H9 (cell line): Measurements from ENCODE around the gene PLXNB1. TPM values are rescaled to one million over a fixed set of nuclear protein-coding genes. Genes with fewer than 3 reads are reported as not detected.

Experiments used
- DNase-seq: peaks from one replicate; pipeline ENCODE4 v3.0.0-alpha.2; 2017
- H2AFZ ChIP-seq: one replicate; pipeline ENCODE4 v1.6.1; 2013; ENCODE audit warnings: mild to moderate bottlenecking, low read length, control low read depth, moderate library complexity
- H2AK5ac ChIP-seq: 2 replicates; pipeline ENCODE4 v1.6.1; 2013; ENCODE audit warnings: low read length, control low read depth, mixed read lengths; ENCODE audit not compliant: insufficient read length
- H2BK120ac ChIP-seq: one replicate; pipeline ENCODE4 v1.6.1; 2013; ENCODE audit warnings: low read depth, mild to moderate bottlenecking, low read length, control low read depth, inconsistent platforms; ENCODE audit not compliant: poor library complexity, severe bottlenecking
- H2BK12ac ChIP-seq: 2 replicates; pipeline ENCODE4 v1.6.1; 2013; ENCODE audit warnings: low read length, control low read depth, mixed read lengths, low read depth; ENCODE audit not compliant: insufficient read length
- H2BK15ac ChIP-seq: 2 replicates; pipeline ENCODE4 v1.6.1; 2013; ENCODE audit warnings: low read depth, low read length, control low read depth
- H2BK20ac ChIP-seq: one replicate; pipeline ENCODE4 v1.6.1; 2013; ENCODE audit warnings: low read depth, mild to moderate bottlenecking, low read length, control low read depth, inconsistent platforms; ENCODE audit not compliant: poor library complexity, severe bottlenecking
- H2BK5ac ChIP-seq: 2 replicates; pipeline ENCODE4 v1.6.1; 2013; ENCODE audit warnings: low read length, control low read depth, mixed read lengths; ENCODE audit not compliant: insufficient read length
- H3K14ac ChIP-seq: 2 replicates; pipeline ENCODE4 v1.6.1; 2013; ENCODE audit warnings: low read length, control low read depth; ENCODE audit not compliant: insufficient read depth
- H3K18ac ChIP-seq: 2 replicates; pipeline ENCODE4 v1.6.1; 2013; ENCODE audit warnings: low read depth, mild to moderate bottlenecking, mixed read lengths, low read length, control low read depth; ENCODE audit not compliant: insufficient read length
- H3K23ac ChIP-seq: 2 replicates; pipeline ENCODE4 v1.6.1; 2013; ENCODE audit warnings: low read length, control low read depth, mixed read lengths, low read depth; ENCODE audit not compliant: insufficient read length
- H3K23me2 ChIP-seq: 2 replicates; pipeline ENCODE4 v1.6.1; 2013; ENCODE audit warnings: low read depth, mild to moderate bottlenecking, mixed read lengths, low read length, control low read depth; ENCODE audit not compliant: insufficient read length, poor library complexity, severe bottlenecking
- H3K27ac ChIP-seq: 2 replicates; pipeline ENCODE4 v1.5.1; 2013; ENCODE audit warnings: low read length, control low read depth, mixed read lengths, low read depth; ENCODE audit not compliant: insufficient read length
- H3K27me3 ChIP-seq: 2 replicates; pipeline ENCODE4 v1.6.1; 2013; ENCODE audit warnings: low read length, control low read depth, inconsistent platforms; ENCODE audit not compliant: insufficient read depth
- H3K4ac ChIP-seq: 2 replicates; pipeline ENCODE4 v1.6.1; 2013; ENCODE audit warnings: low read depth, mild to moderate bottlenecking, control low read depth, inconsistent platforms, low read length, moderate library complexity
- H3K4me1 ChIP-seq: 2 replicates; pipeline ENCODE4 v1.6.1; 2013; ENCODE audit warnings: low read length, control low read depth, inconsistent platforms; ENCODE audit not compliant: insufficient read depth
- H3K4me2 ChIP-seq: 2 replicates; pipeline ENCODE4 v1.6.1; 2013; ENCODE audit warnings: low read length, control low read depth, mixed read lengths; ENCODE audit not compliant: insufficient read length, insufficient read depth
- H3K56ac ChIP-seq: 2 replicates; pipeline ENCODE4 v1.6.1; 2013; ENCODE audit warnings: low read depth, mild to moderate bottlenecking, mixed read lengths, low read length, control low read depth; ENCODE audit not compliant: insufficient read length
- H3K79me1 ChIP-seq: 2 replicates; pipeline ENCODE4 v1.6.1; 2013; ENCODE audit warnings: low read depth, mild to moderate bottlenecking, moderate library complexity, low read length, control low read depth, inconsistent platforms; ENCODE audit not compliant: insufficient read depth, poor library complexity, severe bottlenecking
- H3K79me2 ChIP-seq: 2 replicates; pipeline ENCODE4 v1.6.1; 2013; ENCODE audit warnings: low read length, control low read depth, inconsistent platforms; ENCODE audit not compliant: insufficient read depth
- H3K9ac ChIP-seq: 2 replicates; pipeline ENCODE4 v1.6.1; 2013; ENCODE audit warnings: low read length, control low read depth, mixed read lengths; ENCODE audit not compliant: insufficient read length; ENCODE audit errors: extremely low read depth
- H3K9me3 ChIP-seq: one replicate; pipeline ENCODE4 v1.6.1; 2013; ENCODE audit warnings: low read depth, low read length, inconsistent platforms; ENCODE audit not compliant: control insufficient read depth
- H3T11ph ChIP-seq: one replicate; pipeline ENCODE4 v1.6.1; 2013; ENCODE audit warnings: mild to moderate bottlenecking, low read length, control low read depth, inconsistent platforms
- H4K20me1 ChIP-seq: one replicate; pipeline ENCODE4 v1.6.1; 2013; ENCODE audit not compliant: control insufficient read depth, insufficient read length, insufficient read depth
- H4K5ac ChIP-seq: 2 replicates; pipeline ENCODE4 v1.6.1; 2013; ENCODE audit warnings: low read depth, mild to moderate bottlenecking, mixed read lengths, low read length, control low read depth; ENCODE audit not compliant: insufficient read length
- H4K8ac ChIP-seq: replicated peaks from 2 replicates; pipeline ENCODE4 v1.6.1; 2013; ENCODE audit warnings: low read length, control low read depth, mixed read lengths, low read depth; ENCODE audit not compliant: insufficient read length
- H4K91ac ChIP-seq: 2 replicates; pipeline ENCODE4 v1.6.1; 2013; ENCODE audit warnings: low read depth, mild to moderate bottlenecking, moderate library complexity, mixed read lengths, low read length, control low read depth; ENCODE audit not compliant: insufficient read length
- H3K27ac Mint-ChIP-seq, 3 experiments: 2 replicates in 2 of 3; 3 replicates in 1 of 3; pipeline ENCODE4 v1.8.0; 2020 to 2021; ENCODE audit warnings: mixed read lengths in 3 of 3, mild to moderate bottlenecking in 1 of 3, moderate library complexity in 1 of 3
- H3K27me3 Mint-ChIP-seq: 2 replicates; pipeline ENCODE4 v1.8.0; 2021; ENCODE audit warnings: low read depth, mild to moderate bottlenecking, moderate library complexity, mixed read lengths
- H3K36me3 Mint-ChIP-seq, 3 experiments: 2 replicates in 2 of 3; 3 replicates in 1 of 3; pipeline ENCODE4 v1.8.0; 2020 to 2021; ENCODE audit warnings: low read depth in 3 of 3, mixed read lengths in 3 of 3; ENCODE audit not compliant: insufficient read depth in 1 of 3
- H3K4me1 Mint-ChIP-seq, 2 experiments: 2 replicates each; pipeline ENCODE4 v1.8.0; 2020; ENCODE audit warnings: mixed read lengths in 2 of 2
- H3K4me3 Mint-ChIP-seq, 2 experiments: 2 replicates in 1 of 2; 3 replicates in 1 of 2; pipeline ENCODE4 v1.8.0; 2020 to 2021; ENCODE audit warnings: mild to moderate bottlenecking in 2 of 2, mixed read lengths in 2 of 2, moderate library complexity in 1 of 2
- H3K9me3 Mint-ChIP-seq, 2 experiments: 2 replicates in 1 of 2; 3 replicates in 1 of 2; pipeline ENCODE4 v1.8.0; 2020; ENCODE audit warnings: mild to moderate bottlenecking in 2 of 2, mixed read lengths in 2 of 2, moderate library complexity in 1 of 2
- WGBS: extraction: QIAGEN DNeasy Blood & Tissue Kit; methylation state at CpG from one replicate; pipeline ENCODE4 v1.1.7; 2013; ENCODE audit warnings: missing lambda C conversion rate, low lambda C conversion rate, mixed read lengths; ENCODE audit not compliant: insufficient read length; ENCODE audit errors: extremely low coverage; 5-methylcytosine and 5-hydroxymethylcytosine counted together
- total RNA-seq: library from RNA; stranded (reverse); gene quantifications from 2 replicates; pipeline ENCODE4 v1.2.1, GENCODE V29; 2021
- TF ChIP-seq, protein P1 (sequence below): fragments of 200-600 bp; sonication (generic); conservative IDR thresholded peaks from 3 replicates; pipeline ENCODE4 v1.8.0; 2021; ENCODE audit warnings: antibody characterized with exemption, mild to moderate bottlenecking

The PLXNB1 gene
- total RNA-seq, 1 experiment from 2014 or later: 184 TPM

GRCh38 chr3:48476426-48477053, 46.7 kb upstream of the PLXNB1 start:
- H2BK120ac ChIP-seq: no peak overlapping the region
- H3K9me3 ChIP-seq: no peaks in the 10 kb centered on the region
- H3K27me3 ChIP-seq: no peaks in the 10 kb centered on the region
- no peak overlapping the region for H3T11ph ChIP-seq
- no peak overlapping the region for H4K91ac ChIP-seq
- no peak overlapping the region for H3K4me2 ChIP-seq
- no peak overlapping the region for H3K23ac ChIP-seq
- H4K20me1 ChIP-seq: no peaks in the 10 kb centered on the region
- H3K79me1 ChIP-seq: no peaks in the 10 kb centered on the region
- peaks cover 5% of the 10 kb centered on the region for H3K23me2 ChIP-seq
- no peak for DNase-seq
- no peak overlapping the region for H3K4ac ChIP-seq
- TF ChIP-seq, protein P1, sequence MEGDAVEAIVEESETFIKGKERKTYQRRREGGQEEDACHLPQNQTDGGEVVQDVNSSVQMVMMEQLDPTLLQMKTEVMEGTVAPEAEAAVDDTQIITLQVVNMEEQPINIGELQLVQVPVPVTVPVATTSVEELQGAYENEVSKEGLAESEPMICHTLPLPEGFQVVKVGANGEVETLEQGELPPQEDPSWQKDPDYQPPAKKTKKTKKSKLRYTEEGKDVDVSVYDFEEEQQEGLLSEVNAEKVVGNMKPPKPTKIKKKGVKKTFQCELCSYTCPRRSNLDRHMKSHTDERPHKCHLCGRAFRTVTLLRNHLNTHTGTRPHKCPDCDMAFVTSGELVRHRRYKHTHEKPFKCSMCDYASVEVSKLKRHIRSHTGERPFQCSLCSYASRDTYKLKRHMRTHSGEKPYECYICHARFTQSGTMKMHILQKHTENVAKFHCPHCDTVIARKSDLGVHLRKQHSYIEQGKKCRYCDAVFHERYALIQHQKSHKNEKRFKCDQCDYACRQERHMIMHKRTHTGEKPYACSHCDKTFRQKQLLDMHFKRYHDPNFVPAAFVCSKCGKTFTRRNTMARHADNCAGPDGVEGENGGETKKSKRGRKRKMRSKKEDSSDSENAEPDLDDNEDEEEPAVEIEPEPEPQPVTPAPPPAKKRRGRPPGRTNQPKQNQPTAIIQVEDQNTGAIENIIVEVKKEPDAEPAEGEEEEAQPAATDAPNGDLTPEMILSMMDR: no peak
- H3K36me3 Mint-ChIP-seq: peaks cover 5 to 6% (median 6%) of the 10 kb centered on the region in 3 experiments; a peak in 5 of 7 replicates
- no peak overlapping the region for H4K8ac ChIP-seq
- H2BK15ac ChIP-seq: no peak overlapping the region
- no peaks in the 10 kb centered on the region for H3K79me2 ChIP-seq
- H2AK5ac ChIP-seq: no peak overlapping the region
- no peak overlapping the region for H2AFZ ChIP-seq
- H3K9ac ChIP-seq: no peak overlapping the region
- no peaks in the 10 kb centered on the region for H3K27me3 Mint-ChIP-seq
- H3K18ac ChIP-seq: no peak overlapping the region
- H2BK5ac ChIP-seq: no peak overlapping the region
- H3K56ac ChIP-seq: no peak overlapping the region
- H3K14ac ChIP-seq: no peak overlapping the region
- H3K4me1 Mint-ChIP-seq: peaks cover 43 to 47% of the 10 kb centered on the region in 2 experiments
- H3K27ac ChIP-seq: no peak overlapping the region
- no peaks in the 10 kb centered on the region; a peak in 1 of 5 replicates for H3K9me3 Mint-ChIP-seq
- no CpG with 5 or more reads among the region's 9 CpGs for WGBS
- no peak overlapping the region for H2BK20ac ChIP-seq
- H3K4me3 Mint-ChIP-seq: no peak overlapping the region
- no peak overlapping the region for H2BK12ac ChIP-seq
- H4K5ac ChIP-seq: no peak overlapping the region
- H3K27ac Mint-ChIP-seq: no peak overlapping the region; a peak in 2 of 7 replicates
- peaks cover 7% of the 10 kb centered on the region; the same call in 1 of the 2 replicates for H3K4me1 ChIP-seq
